ENCODE results near the gene PROCR. TPM values are rescaled to one million over a fixed set of nuclear protein-coding genes. Genes with fewer than 3 reads are reported as not detected.

PROCR gene
- total and polyA plus RNA-seq, 9 of the 15 experiments (the other 6 are each of a cell fraction or from before 2014, with no cell fraction given) = 1.6 to 7.1 (median 4.0) TPM

- no peak for TF ChIP-seq CEBPZ (IDR thresholded peaks at IDR 0.05; ENCODE audit: borderline replicate concordance, low read depth, low read length)
Observed at GRCh38 chr20:35179292-35180212, 7.7 kb downstream of the PROCR start (continued).

GRCh38 chr20:35180266-35180665 lies 8.4 kb downstream of the PROCR start:
- TF ChIP-seq ETS1 (conservative IDR thresholded peaks at IDR 0.05; ENCODE audit: control insufficient read depth, low read depth, low read length) (no peak), PHB (CRISPR knock-in tag; IDR thresholded peaks at IDR 0.05) (no peak), ZNF449 (CRISPR knock-in tag; IDR thresholded peaks at IDR 0.05) (no peak), ZNF445 (CRISPR knock-in tag; IDR thresholded peaks at IDR 0.05; ENCODE audit: low read depth) (no peak), ETV5 (CRISPR knock-in tag; IDR thresholded peaks at IDR 0.05; ENCODE audit: low read depth) (no peak)
- no peak overlapping the region for H3K4me3 ChIP-seq
- peak overlapping the region in 1 of 2 experiments; percentile 0; a peak in 1 of 4 replicates for H3K9ac ChIP-seq (ENCODE audit: insufficient read depth in 1 of 2, low read depth in 2 of 2, low read length in 2 of 2)
- ATAC-seq (no peak), DNase-seq (ENCODE audit: extremely low read depth in 1 of 4, low spot score in 3 of 4) (no peak), FAIRE-seq (no peak)
- WGBS (ENCODE audit: insufficient coverage, low coverage, missing lambda C conversion rate) = 41% methylated on average over 5 of the region's 5 CpGs
- H3K4me2 ChIP-seq (ENCODE audit: insufficient read depth, low read length) = no peak overlapping the region
- no peaks in the 10 kb centered on the region for H3K36me3 ChIP-seq (ENCODE audit: control insufficient read depth, insufficient read depth, low read length)
- no peak overlapping the region for H3K27ac ChIP-seq (ENCODE audit: extremely low read depth, low read depth, low read length)
- H2AFZ ChIP-seq (ENCODE audit: low read depth, low read length) = peak overlapping the region; percentile 19; the same call in 1 of the 2 replicates
- BruUV-seq (replicated peaks) = no TSS peak
- H3K9me3 ChIP-seq (replicated peaks; ENCODE audit: control insufficient read depth, insufficient read depth, low read depth, low read length) = no peaks in the 10 kb centered on the region
- intact Hi-C loops (cut with micrococcal nuclease) = no loop called here
- in situ Hi-C loops (cut with MboI) = no loop called here
- ChIA-PET CTCF (ENCODE audit: low intra/inter-chr PET ratio) (interaction anchor here (0.6 kb wide), 1 partner anchor 32 kb away, joined by 3 read pairs; no protein-coding TSS in a partner anchor), POLR2A (no interaction called here)
- H3K9me1 ChIP-seq (ENCODE audit: control insufficient read depth, insufficient read depth, low read length) = no peaks in the 10 kb centered on the region
- no peaks in the 10 kb centered on the region for H4K20me1 ChIP-seq (replicated peaks; ENCODE audit: control insufficient read depth, insufficient read depth, low read length)
- peaks cover 3 to 10% of the 10 kb centered on the region in 2 experiments; a peak in 4 of 5 replicates for H3K4me1 ChIP-seq (replicated peaks in 1 of 2; ENCODE audit: control insufficient read depth in 2 of 2, insufficient read depth in 2 of 2, low read length in 2 of 2)
- no peaks in the 10 kb centered on the region for H3K27me3 ChIP-seq (ENCODE audit: control insufficient read depth in 2 of 2, insufficient read depth in 2 of 2, low read length in 2 of 2)
- no peaks in the 10 kb centered on the region for H3K79me2 ChIP-seq (ENCODE audit: control insufficient read depth, insufficient read depth, low read length)
